ENCODE results near the gene PHRF1.
"Not testable (repeated sequence)": the region's sequence is repeated elsewhere in the genome, so short reads cannot be mapped to it uniquely, and the experiment has no call there.

The PHRF1 gene

DNA sequence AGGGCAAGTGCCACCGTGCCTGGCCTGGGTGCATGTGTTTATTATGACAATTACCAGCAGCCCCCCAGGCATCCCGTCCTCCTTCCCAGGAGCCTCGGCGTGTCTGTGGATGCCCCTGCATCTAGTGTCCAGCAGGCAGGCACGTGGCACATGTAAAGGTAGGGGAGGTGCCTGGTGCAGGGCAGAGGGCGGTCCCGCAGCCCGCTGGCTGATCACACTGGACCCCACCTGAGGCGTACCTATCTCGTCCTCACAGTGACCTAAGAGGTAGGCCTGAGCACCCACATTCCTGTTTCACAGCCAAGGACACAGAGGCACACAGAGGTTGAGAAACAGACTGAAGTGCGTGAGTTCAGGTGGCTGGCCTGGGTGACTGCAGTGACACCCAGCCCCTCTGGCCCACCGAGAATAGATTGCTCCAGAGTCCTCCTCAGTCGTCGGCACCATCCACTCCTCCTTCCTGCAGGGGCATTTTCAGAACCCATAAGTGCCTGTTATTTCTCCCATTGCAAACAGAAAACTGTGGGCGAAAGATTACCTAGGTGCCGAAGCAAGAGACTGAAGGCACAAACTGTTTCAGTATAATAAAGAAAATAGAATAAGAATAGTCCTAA, 3.0 kb upstream of the PHRF1 start:
- Histone ChIP-seq H3K36me3 (peaks cover 4% of the 10 kb centered on the region), H3K4me3 (no peak overlapping the region), H3K27me3 (peaks cover 16% of the 10 kb centered on the region), H3K9ac (no peak overlapping the region), H3K27ac (no peak overlapping the region), H3K4me2 (no peak overlapping the region), H3K9me3 (no peaks in the 10 kb centered on the region), H4K20me1 (peaks cover 25% of the 10 kb centered on the region), H3K4me1 (peaks cover 54% of the 10 kb centered on the region)
- TF ChIP-seq Cebpa-rat (IDR thresholded peaks at IDR 0.05): no peak

DNA sequence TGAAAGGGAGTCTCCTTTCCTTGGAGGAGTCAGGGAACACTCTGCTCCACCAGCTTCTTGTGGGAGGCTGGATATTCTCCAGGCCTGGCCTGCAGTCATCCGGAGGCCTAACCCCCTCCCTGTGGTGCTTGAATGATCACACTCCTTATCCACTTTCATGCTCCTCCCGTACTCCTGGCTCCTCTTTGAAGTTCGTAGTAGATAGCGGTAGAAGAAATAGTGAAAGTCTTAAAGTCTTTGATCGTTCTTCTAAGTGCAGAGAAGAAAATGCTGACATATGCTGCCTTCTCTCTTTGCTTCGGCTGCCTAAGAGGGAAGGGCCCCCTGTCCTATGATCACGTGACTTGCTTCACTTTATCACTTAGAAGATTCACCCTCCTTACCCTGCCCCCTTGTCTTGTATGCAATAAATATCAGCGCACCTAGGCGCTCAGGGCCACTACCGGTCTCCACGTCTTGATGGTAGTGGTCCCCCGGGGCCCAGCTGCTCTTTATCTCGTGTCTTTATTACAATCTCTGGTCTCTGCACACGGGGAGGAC, 2.2 kb upstream of the PHRF1 start:
- peaks cover 58% of the 10 kb centered on the region for H3K4me1 ChIP-seq
- not testable (repeated sequence) for H3K36me3 ChIP-seq, H3K27ac ChIP-seq, H3K9me3 ChIP-seq, H3K9ac ChIP-seq
- peaks cover 16% of the 10 kb centered on the region for H3K27me3 ChIP-seq
- peaks cover 33% of the 10 kb centered on the region for H4K20me1 ChIP-seq
- H3K4me3 ChIP-seq: peak overlapping the region; percentile 73; the same call in 1 of the 2 replicates
- peak overlapping the region; percentile 99 for H3K4me2 ChIP-seq

DNA sequence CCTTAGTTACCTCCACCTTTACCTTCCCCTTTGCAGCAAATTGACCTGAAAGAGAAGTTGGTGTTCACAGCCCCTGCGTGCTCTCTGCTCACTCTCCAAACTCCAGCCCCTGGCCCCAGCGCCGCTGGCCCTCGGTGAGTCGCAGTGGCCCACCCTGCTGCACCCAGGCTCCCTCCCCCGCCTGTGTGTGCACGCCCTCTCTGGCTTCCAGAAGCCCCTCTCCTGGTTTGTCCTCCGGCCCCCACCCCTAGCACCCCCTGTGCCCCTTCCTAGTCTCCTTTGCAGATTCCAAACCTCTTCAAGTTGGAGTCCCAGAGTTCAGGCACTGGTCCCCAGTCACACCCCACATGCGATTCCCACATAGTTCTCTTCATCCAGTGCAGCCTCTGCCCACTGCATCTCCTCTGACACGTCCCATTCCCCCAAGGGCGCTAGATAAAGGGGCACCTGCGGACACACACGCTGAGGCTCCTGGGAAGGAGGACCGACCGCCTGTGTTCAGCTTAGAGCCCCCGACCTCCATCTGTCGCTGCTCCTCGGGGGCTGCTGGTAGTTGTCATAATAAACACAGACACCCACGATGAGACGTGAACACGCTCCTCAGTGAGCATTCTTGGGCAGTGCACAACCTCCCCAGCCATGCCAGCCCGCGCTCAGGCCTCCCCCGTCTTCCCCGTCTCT, 1.5 kb upstream of the PHRF1 start:
- Histone ChIP-seq H3K4me1 (peaks cover 58% of the 10 kb centered on the region), H3K9ac (peak overlapping the region; percentile 76; the same call in 1 of the 2 replicates), H4K20me1 (peaks cover 40% of the 10 kb centered on the region), H3K4me2 (peak overlapping the region; percentile 99), H3K27me3 (peaks cover 16% of the 10 kb centered on the region), H3K9me3 (no peaks in the 10 kb centered on the region), H3K4me3 (peak overlapping the region; percentile 73), H3K36me3 (peaks cover 15% of the 10 kb centered on the region), H3K27ac (no peak overlapping the region)
- TF ChIP-seq Cebpa-rat (IDR thresholded peaks at IDR 0.05): no peak

DNA sequence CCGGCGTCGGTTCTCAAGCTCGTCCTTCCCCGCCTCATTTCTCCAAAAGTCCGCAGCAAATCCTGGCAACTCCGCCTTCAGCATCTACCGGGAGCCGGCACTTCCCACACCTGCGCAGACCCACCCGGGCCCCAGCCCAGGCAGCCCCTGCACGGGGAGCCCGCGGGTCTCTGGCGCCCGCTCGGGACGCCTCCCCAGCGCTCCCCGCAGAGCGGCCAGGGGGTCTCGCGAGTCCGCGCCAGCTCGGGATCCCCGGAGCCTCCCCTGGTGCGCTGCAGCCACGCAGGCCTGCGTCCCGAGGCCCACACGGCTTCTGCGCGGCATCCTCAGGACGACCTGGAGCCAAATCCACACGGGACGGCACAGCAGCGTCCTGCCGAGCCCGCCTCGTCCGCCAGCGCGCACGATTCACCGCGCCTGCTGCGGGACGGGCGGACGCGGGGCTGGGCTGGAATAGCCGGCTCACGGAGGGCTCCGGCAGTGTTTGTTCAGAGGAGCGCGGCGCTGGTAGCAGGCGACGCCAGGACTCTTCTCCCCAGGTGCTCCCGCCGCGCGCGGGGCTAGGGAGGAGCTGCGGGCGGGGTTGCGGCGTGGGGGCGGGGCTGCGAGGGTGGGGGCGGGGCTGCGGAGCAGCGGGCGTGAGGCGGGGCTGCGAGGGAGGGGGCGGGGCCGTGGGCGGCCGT, 816 bp upstream of the PHRF1 start:
- no peak for TF ChIP-seq Cebpa-rat (IDR thresholded peaks at IDR 0.05)
- peak overlapping the region; percentile 76 for H3K9ac ChIP-seq

DNA sequence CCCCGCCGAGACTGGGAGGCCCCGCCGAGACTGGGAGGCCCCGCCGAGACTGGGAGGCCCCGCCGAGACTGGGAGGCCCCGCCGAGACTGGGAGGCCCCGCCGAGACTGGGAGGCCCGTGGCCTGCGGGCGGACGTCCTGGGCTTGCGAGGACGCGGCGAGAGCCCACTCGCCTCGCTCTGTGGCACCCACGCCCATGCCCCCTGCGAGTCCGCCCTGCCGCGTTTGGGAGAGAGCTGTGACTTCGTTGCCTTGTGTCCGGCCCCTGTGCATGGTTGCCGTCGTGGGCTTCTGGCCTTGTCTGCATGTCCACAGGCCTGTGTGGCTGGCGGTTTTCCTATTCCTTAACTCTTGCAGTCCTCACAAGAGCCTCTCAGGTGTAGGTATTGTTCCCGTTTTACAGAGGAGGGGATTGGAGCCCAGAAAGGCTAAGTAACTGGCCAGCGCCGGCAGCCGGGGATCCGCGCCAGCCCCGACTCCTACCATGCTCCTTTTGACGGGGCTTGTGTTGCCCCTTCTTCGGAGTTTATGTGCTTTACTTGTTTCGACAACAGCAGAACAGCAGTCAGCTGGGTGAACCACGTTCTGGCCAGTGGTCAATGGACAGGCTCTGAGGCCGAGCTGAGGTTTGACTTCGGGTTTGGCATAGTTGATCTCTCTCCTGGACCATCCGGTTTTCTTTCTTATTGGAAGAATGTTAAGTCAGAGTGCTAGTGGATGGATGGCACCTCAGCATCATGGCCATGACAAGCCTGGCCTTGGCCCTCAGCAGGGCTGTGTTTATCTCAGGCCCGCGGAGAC, 741 bp downstream of the PHRF1 start:
- peak overlapping the region; percentile 86 for H3K4me3 ChIP-seq
- TF ChIP-seq Cebpa-rat (IDR thresholded peaks at IDR 0.05): no peak
- peaks cover 62% of the 10 kb centered on the region for H4K20me1 ChIP-seq
- peaks cover 16% of the 10 kb centered on the region for H3K27me3 ChIP-seq
- no peaks in the 10 kb centered on the region for H3K9me3 ChIP-seq
- H3K9ac ChIP-seq: peak overlapping the region; percentile 100
- peak overlapping the region; percentile 100 for H3K27ac ChIP-seq
- peak overlapping the region; percentile 100 for H3K4me2 ChIP-seq
- H3K4me1 ChIP-seq: peaks cover 52% of the 10 kb centered on the region
- peaks cover 37% of the 10 kb centered on the region for H3K36me3 ChIP-seq

More for the DNA sequence above, 816 bp upstream of the PHRF1 start:
- Histone ChIP-seq H3K27ac (peak overlapping the region; percentile 41; the same call in 1 of the 2 replicates), H3K36me3 (peaks cover 22% of the 10 kb centered on the region), H3K4me3 (peak overlapping the region; percentile 73), H3K27me3 (peaks cover 16% of the 10 kb centered on the region), H3K4me1 (peaks cover 58% of the 10 kb centered on the region), H3K9me3 (no peaks in the 10 kb centered on the region), H3K4me2 (peak overlapping the region; percentile 99), H4K20me1 (peaks cover 47% of the 10 kb centered on the region)

DNA sequence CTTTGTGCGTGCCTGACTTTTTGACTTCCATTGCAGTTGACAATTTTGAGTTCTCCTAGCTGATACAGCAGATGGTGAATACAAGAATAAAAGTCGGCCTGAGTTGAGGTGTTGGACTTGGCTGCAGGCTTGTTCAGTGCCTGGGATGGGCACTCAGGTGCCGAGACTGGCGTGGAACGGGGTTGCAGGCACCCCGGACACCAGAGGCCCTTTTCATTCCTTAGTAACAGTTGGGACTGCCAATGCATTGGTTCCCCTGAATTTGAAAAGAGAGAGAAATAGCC, 1.3 kb downstream of the PHRF1 start:
- peak overlapping the region; percentile 100; the same call in 1 of the 2 replicates for H3K27ac ChIP-seq
- peak overlapping the region; percentile 86 for H3K4me3 ChIP-seq
- peaks cover 16% of the 10 kb centered on the region for H3K27me3 ChIP-seq
- no peaks in the 10 kb centered on the region for H3K9me3 ChIP-seq
- H3K36me3 ChIP-seq: peaks cover 43% of the 10 kb centered on the region
- peak overlapping the region; percentile 100 for H3K4me2 ChIP-seq
- peak overlapping the region; percentile 100 for H3K9ac ChIP-seq
- peaks cover 52% of the 10 kb centered on the region for H3K4me1 ChIP-seq
- H4K20me1 ChIP-seq: peaks cover 68% of the 10 kb centered on the region
- no peak for TF ChIP-seq Cebpa-rat (IDR thresholded peaks at IDR 0.05)

DNA sequence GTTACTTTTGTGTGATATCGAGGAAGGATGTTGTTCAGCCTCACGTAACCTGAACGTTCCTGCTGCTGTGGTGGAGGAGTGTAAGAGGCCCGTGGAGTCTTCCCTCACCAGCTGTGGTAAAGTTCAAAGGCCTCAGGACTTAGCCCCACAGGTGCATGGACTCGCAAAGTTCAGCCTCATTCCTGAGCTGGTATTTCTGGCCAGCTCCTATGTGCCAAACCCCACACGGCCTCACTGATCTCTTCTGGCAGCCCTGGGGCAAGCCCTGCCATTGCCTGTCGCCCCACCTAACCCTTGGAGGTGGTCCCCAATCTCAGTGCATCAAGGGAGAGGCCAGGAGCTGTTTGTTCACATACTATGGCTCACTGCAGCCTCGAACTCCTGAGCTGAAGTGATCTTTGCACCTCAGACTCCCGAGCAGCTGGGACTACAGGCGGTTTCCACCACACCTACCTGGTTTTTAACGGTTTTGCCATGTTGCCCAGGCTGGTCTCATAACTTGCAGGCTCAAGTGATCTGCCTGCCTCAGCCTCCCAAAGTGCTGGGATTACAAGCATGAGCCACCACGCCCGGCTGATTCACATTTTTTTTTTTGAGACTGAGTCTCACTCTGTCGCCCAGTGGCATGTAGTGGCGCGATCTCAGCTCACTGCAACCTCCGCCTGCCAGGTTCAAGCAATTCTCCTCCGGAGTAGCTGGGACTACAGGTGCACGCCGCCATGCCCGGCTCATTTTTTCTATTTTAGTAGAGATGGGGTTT, 2.2 kb downstream of the PHRF1 start:
- Histone ChIP-seq H3K36me3 (peaks cover 52% of the 10 kb centered on the region), H3K4me3 (peak overlapping the region; percentile 86), H3K9me3 (no peaks in the 10 kb centered on the region), H3K4me1 (peaks cover 52% of the 10 kb centered on the region), H3K4me2 (peak overlapping the region; percentile 100), H3K27me3 (peaks cover 16% of the 10 kb centered on the region), H3K27ac (no peak overlapping the region), H4K20me1 (peaks cover 77% of the 10 kb centered on the region), H3K9ac (peak overlapping the region; percentile 100)
- TF ChIP-seq Cebpa-rat (IDR thresholded peaks at IDR 0.05): no peak

DNA sequence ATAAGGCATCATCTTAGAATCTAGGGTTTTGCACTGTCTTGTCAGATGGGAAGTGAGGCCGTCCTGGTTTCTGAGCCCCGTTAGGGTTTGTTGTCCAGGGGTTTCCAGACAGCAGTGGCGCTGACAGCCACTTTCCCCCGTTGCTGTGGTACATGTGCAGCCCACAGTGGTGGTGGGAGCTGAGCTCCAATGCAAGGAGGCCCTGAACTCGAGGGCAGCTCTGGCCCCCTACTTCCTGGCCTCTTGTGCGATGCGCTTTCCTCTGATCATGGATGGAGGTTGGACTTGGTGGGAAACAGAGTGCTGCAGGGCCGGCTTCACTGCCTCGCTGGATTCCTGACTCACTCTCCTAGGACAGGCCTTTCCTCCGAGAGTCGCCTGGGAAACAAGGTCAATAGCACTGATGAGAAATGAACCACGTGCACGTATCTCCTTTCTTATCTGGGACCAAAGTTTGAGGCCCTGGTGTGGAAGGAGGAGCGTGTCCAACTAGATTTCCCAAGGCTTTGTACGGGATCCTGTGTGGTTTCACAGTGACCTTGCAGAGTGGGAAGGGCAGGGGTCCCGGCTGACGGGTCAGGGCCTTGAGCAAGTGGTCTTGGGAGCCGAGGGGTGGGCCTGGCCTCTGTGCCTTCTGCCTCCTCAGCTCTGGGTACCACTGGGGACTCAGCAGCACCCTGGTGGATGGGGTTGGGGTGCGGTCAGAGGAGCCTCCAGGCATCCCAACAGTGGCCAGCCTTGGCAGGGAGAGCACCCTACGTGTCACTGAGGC, 3.7 kb downstream of the PHRF1 start:
- H3K4me2 ChIP-seq: no peak overlapping the region
- no peak for TF ChIP-seq Cebpa-rat (IDR thresholded peaks at IDR 0.05)

More for the DNA sequence above, 3.7 kb downstream of the PHRF1 start:
- Histone ChIP-seq H4K20me1 (peaks cover 91% of the 10 kb centered on the region), H3K9me3 (no peaks in the 10 kb centered on the region), H3K27me3 (peaks cover 6% of the 10 kb centered on the region; the same call in 1 of the 2 replicates), H3K4me1 (peaks cover 39% of the 10 kb centered on the region), H3K9ac (peak overlapping the region; percentile 34; the same call in 1 of the 2 replicates), H3K4me3 (no peak overlapping the region), H3K27ac (no peak overlapping the region), H3K36me3 (peaks cover 67% of the 10 kb centered on the region)
